Pancreas (tissue), 10 donors: Measurements from ENCODE around the gene TBX21. TPM values are rescaled to one million over a fixed set of nuclear protein-coding genes. Genes with fewer than 3 reads are reported as not detected.
A peak's percentile ranks its signal among the peaks of the same experiment; 100 is the strongest.

ENCODE experiments used
- ATAC-seq, 4 donors: fragments of 200-7000 bp; cut with Tn5 transposase; one replicate each; pipeline versions ENCODE4 v1.8.0 to v1.9.1; 2020; ENCODE audit warnings: mild to moderate bottlenecking in 4 of 4, moderate library complexity in 4 of 4
- DNase-seq, 6 donors: peaks; one replicate each; pipeline ENCODE4 v3.0.0-alpha.2; 2020
- FAIRE-seq: peaks from 2 replicates; lab custom pipeline; 2012; peaks lifted over from hg19 to GRCh38; lab: Jason Lieb, UNC
- H3K27ac ChIP-seq, 4 donors: fragments of 200-600 bp; sonication (generic); 1 replicate in 3 of 4; 2 replicates in 1 of 4; pipeline versions ENCODE4 v1.5.0 to v1.8.0; 2020
- H3K27me3 ChIP-seq, 4 donors: fragments of 200-600 bp; one replicate each; pipeline ENCODE4 v1.8.0; 2021
- H3K36me3 ChIP-seq, 3 donors: fragments of 200-600 bp; sonication (generic) in 1 of 3; one replicate each; pipeline versions ENCODE4 v1.5.0 to v1.8.0; 2020 to 2021
- H3K4me1 ChIP-seq, 3 donors: fragments of 200-600 bp; one replicate each; pipeline ENCODE4 v1.8.0; 2021
- H3K4me3 ChIP-seq, 4 donors: fragments of 200-600 bp; sonication (generic) in 2 of 4; one replicate each; pipeline versions ENCODE4 v1.5.0 to v1.8.0; 2020 to 2021
- H3K9me3 ChIP-seq, 4 donors: fragments of 200-600 bp; one replicate each; pipeline ENCODE4 v1.8.0; 2021
- CTCF ChIP-seq, 4 donors: fragments of 200-600 bp; sonication (generic) in 3 of 4; IDR thresholded peaks; one replicate each; pipeline versions ENCODE4 v1.5.0 to v1.8.0; 2021; ENCODE audit warnings: antibody characterized with exemption in 4 of 4
- WGBS, 2 donors: extraction: QIAGEN DNeasy Blood & Tissue Kit; methylation state at CpG; one replicate each; pipeline ENCODE4 v1.1.7; 2013; 5-methylcytosine and 5-hydroxymethylcytosine counted together
- intact Hi-C, 3 donors: fragments of 100-400 bp; cut with DNase I; formaldehyde crosslinking; loops; one replicate each; pipeline versions ENCODE4 v1.11.1 to v1.14.2; 2022
- polyA plus RNA-seq, 2 donors: library from polyadenylated mRNA; stranded (reverse); fragments of 200-250 nt; gene quantifications; one replicate each; pipeline ENCODE4 v1.2.3, GENCODE V29; 2013
- total RNA-seq, 6 donors: library from RNA; stranded (reverse); fragmentation: NEBNext Ultra II Directional in 4 of 6; extraction: Animal tissue kit (Norgen Biotek cat#: 25700) in 4 of 6; gene quantifications; one replicate each; pipeline versions ENCODE4 v1.2.1 to v1.2.4, GENCODE V29; 2021 to 2023
- donor health status: healthy with polysubstance abuse.
- donor health status: DM: no; HTN: no; CAD: no; lungs with moderate emphysema.
- donor health status: DM: no; HTN: no; CAD: no.
- donor health status: control.
- donor health status: control.
- donor health status: Bipolar disorder and iron deficiency.
- donor health status: DM: yes; HTN: yes; CAD: no.
- donor health status: DM: no; HTN: no; CAD: no.
- donor health status: DM: no; HTN: no; CAD: no.
- donor health status: DM: yes; HTN: yes; CAD: no.

The TBX21 gene
- total and polyA plus RNA-seq, 8 donors: 0.09 to 0.40 (median 0.17) TPM; not detected in 2

GRCh38 chr17:47694581-47695428, 38.2 kb upstream of the TBX21 start:
- FAIRE-seq (no peak), DNase-seq (peak in 4 of 6 donors; percentile 42 to 66 (median 56)), ATAC-seq (peak; percentile 50 to 67 (median 60))
- peaks cover 0 to 6% (median 0%) of the 10 kb centered on the region in 3 donors for H3K4me1 ChIP-seq
- no peaks in the 10 kb centered on the region for H3K9me3 ChIP-seq
- H3K36me3 ChIP-seq: no peaks in the 10 kb centered on the region
- 7 to 8% methylated on average over 52 to 65 of the region's 65 CpGs for WGBS, 2 donors
- intact Hi-C loops: loop anchor here in 1 of 3 donors (10.0 kb wide), 1 partner anchor 110 kb away; no protein-coding TSS in a partner anchor
- peak overlapping the region; percentile 50 to 97 (median 67) for H3K4me3 ChIP-seq
- no peak for TF ChIP-seq CTCF (IDR thresholded peaks at IDR 0.05)
- H3K27ac ChIP-seq: peak overlapping the region; percentile 53 to 67 (median 58)
- no peaks in the 10 kb centered on the region for H3K27me3 ChIP-seq

- no peak for TF ChIP-seq CTCF (IDR thresholded peaks at IDR 0.05)
- Histone ChIP-seq H3K27me3 (no peaks in the 10 kb centered on the region), H3K4me3 (peak overlapping the region in 2 of 4 donors; percentile 76 to 97), H3K4me1 (peaks cover 0 to 6% (median 0%) of the 10 kb centered on the region in 3 donors), H3K9me3 (no peaks in the 10 kb centered on the region), H3K27ac (peak overlapping the region; percentile 12 to 62 (median 54)), H3K36me3 (no peaks in the 10 kb centered on the region)
- DNase-seq (peak in 3 of 6 donors; percentile 34 to 67 (median 55)), FAIRE-seq (no peak), ATAC-seq (peak in 2 of 4 donors; percentile 5 to 19)
- 73 to 76% methylated on average over 40 to 47 of the region's 47 CpGs for WGBS, 2 donors
- intact Hi-C loops: loop anchor here in 1 of 3 donors (10.0 kb wide), 1 partner anchor 109 kb away; no protein-coding TSS in a partner anchor
Measured at GRCh38 chr17:47695429-47696376, 37.3 kb upstream of the TBX21 start.

GRCh38 chr17:47696717-47697642, 36.1 kb upstream of the TBX21 start:
- no peak for TF ChIP-seq CTCF (IDR thresholded peaks at IDR 0.05)
- FAIRE-seq: no peak
- Histone ChIP-seq H3K4me3 (no peak overlapping the region), H3K27ac (no peak overlapping the region), H3K27me3 (no peaks in the 10 kb centered on the region), H3K9me3 (no peaks in the 10 kb centered on the region), H3K4me1 (peaks cover 0 to 6% (median 0%) of the 10 kb centered on the region in 3 donors), H3K36me3 (no peaks in the 10 kb centered on the region)
- no peak for ATAC-seq
- 76 to 83% methylated on average over 11 of the region's 11 CpGs for WGBS, 2 donors
- peak in 1 of 6 donors; percentile 53 for DNase-seq
- intact Hi-C loops: loop anchor here in 1 of 3 donors (10.0 kb wide), 1 partner anchor 108 kb away; no protein-coding TSS in a partner anchor
